Measurements from ENCODE around the gene SLC22A6.
A peak's percentile ranks its signal among the peaks of the same experiment; 100 is the strongest.

SLC22A6 gene

GRCh38 chr11:62974848-62975522 lies 9.8 kb downstream of the SLC22A6 start:
- Histone ChIP-seq H3K4me3 (no peak overlapping the region), H3K27ac (no peak overlapping the region)
- DNase-seq (ENCODE audit: low spot score): peak; percentile 45
- TF ChIP-seq CTCF (IDR thresholded peaks at IDR 0.05): no peak

GRCh38 chr11:62965574-62965973 lies 19.2 kb downstream of the SLC22A6 start:
- DNase-seq (ENCODE audit: low spot score): peak; percentile 3
- H3K4me3 ChIP-seq: no peak overlapping the region
- TF ChIP-seq CTCF (IDR thresholded peaks at IDR 0.05): no peak
- H3K27ac ChIP-seq: no peak overlapping the region

- no peak for DNase-seq (ENCODE audit: low spot score)
- Histone ChIP-seq H3K4me3 (no peak overlapping the region), H3K27ac (no peak overlapping the region)
- TF ChIP-seq CTCF (IDR thresholded peaks at IDR 0.05): no peak
These were observed 22.4 kb downstream of the SLC22A6 start for GRCh38 chr11:62962391-62962790.

GRCh38 chr11:62961017-62961570 lies 23.7 kb downstream of the SLC22A6 start:
- TF ChIP-seq CTCF (IDR thresholded peaks at IDR 0.05): no peak
- no peak overlapping the region for H3K4me3 ChIP-seq
- no peak overlapping the region for H3K27ac ChIP-seq
- peak; percentile 22 for DNase-seq (ENCODE audit: low spot score)

- Histone ChIP-seq H3K4me3 (no peak overlapping the region), H3K27ac (no peak overlapping the region)
- no peak for DNase-seq (ENCODE audit: low spot score)
- TF ChIP-seq CTCF (IDR thresholded peaks at IDR 0.05): no peak
These were observed 25.3 kb downstream of the SLC22A6 start for GRCh38 chr11:62959422-62959980.

- DNase-seq (ENCODE audit: low spot score): no peak
- H3K4me3 ChIP-seq: no peak overlapping the region
- no peak for TF ChIP-seq CTCF (IDR thresholded peaks at IDR 0.05)
- no peak overlapping the region for H3K27ac ChIP-seq
These were observed 26.0 kb downstream of the SLC22A6 start for GRCh38 chr11:62958547-62959421.
